H9 (cell line): ENCODE results near the gene PCDH9. TPM values are rescaled to one million over a fixed set of nuclear protein-coding genes. Genes with fewer than 3 reads are reported as not detected.

ENCODE experiments used
- DNase-seq: peaks from one replicate; pipeline ENCODE4 v3.0.0-alpha.2; 2017
- H2AFZ ChIP-seq: one replicate; pipeline ENCODE4 v1.6.1; 2013; ENCODE audit warnings: mild to moderate bottlenecking, low read length, control low read depth, moderate library complexity
- H2AK5ac ChIP-seq: 2 replicates; pipeline ENCODE4 v1.6.1; 2013; ENCODE audit warnings: low read length, control low read depth, mixed read lengths; ENCODE audit not compliant: insufficient read length
- H2BK120ac ChIP-seq: one replicate; pipeline ENCODE4 v1.6.1; 2013; ENCODE audit warnings: low read depth, mild to moderate bottlenecking, low read length, control low read depth, inconsistent platforms; ENCODE audit not compliant: poor library complexity, severe bottlenecking
- H2BK12ac ChIP-seq: 2 replicates; pipeline ENCODE4 v1.6.1; 2013; ENCODE audit warnings: low read length, control low read depth, mixed read lengths, low read depth; ENCODE audit not compliant: insufficient read length
- H2BK15ac ChIP-seq: 2 replicates; pipeline ENCODE4 v1.6.1; 2013; ENCODE audit warnings: low read depth, low read length, control low read depth
- H2BK20ac ChIP-seq: one replicate; pipeline ENCODE4 v1.6.1; 2013; ENCODE audit warnings: low read depth, mild to moderate bottlenecking, low read length, control low read depth, inconsistent platforms; ENCODE audit not compliant: poor library complexity, severe bottlenecking
- H2BK5ac ChIP-seq: 2 replicates; pipeline ENCODE4 v1.6.1; 2013; ENCODE audit warnings: low read length, control low read depth, mixed read lengths; ENCODE audit not compliant: insufficient read length
- H3K14ac ChIP-seq: 2 replicates; pipeline ENCODE4 v1.6.1; 2013; ENCODE audit warnings: low read length, control low read depth; ENCODE audit not compliant: insufficient read depth
- H3K18ac ChIP-seq: 2 replicates; pipeline ENCODE4 v1.6.1; 2013; ENCODE audit warnings: low read depth, mild to moderate bottlenecking, mixed read lengths, low read length, control low read depth; ENCODE audit not compliant: insufficient read length
- H3K23ac ChIP-seq: 2 replicates; pipeline ENCODE4 v1.6.1; 2013; ENCODE audit warnings: low read length, control low read depth, mixed read lengths, low read depth; ENCODE audit not compliant: insufficient read length
- H3K23me2 ChIP-seq: 2 replicates; pipeline ENCODE4 v1.6.1; 2013; ENCODE audit warnings: low read depth, mild to moderate bottlenecking, mixed read lengths, low read length, control low read depth; ENCODE audit not compliant: insufficient read length, poor library complexity, severe bottlenecking
- H3K27ac ChIP-seq: 2 replicates; pipeline ENCODE4 v1.5.1; 2013; ENCODE audit warnings: low read length, control low read depth, mixed read lengths, low read depth; ENCODE audit not compliant: insufficient read length
- H3K27me3 ChIP-seq: 2 replicates; pipeline ENCODE4 v1.6.1; 2013; ENCODE audit warnings: low read length, control low read depth, inconsistent platforms; ENCODE audit not compliant: insufficient read depth
- H3K4ac ChIP-seq: 2 replicates; pipeline ENCODE4 v1.6.1; 2013; ENCODE audit warnings: low read depth, mild to moderate bottlenecking, control low read depth, inconsistent platforms, low read length, moderate library complexity
- H3K4me1 ChIP-seq: 2 replicates; pipeline ENCODE4 v1.6.1; 2013; ENCODE audit warnings: low read length, control low read depth, inconsistent platforms; ENCODE audit not compliant: insufficient read depth
- H3K4me2 ChIP-seq: 2 replicates; pipeline ENCODE4 v1.6.1; 2013; ENCODE audit warnings: low read length, control low read depth, mixed read lengths; ENCODE audit not compliant: insufficient read length, insufficient read depth
- H3K56ac ChIP-seq: 2 replicates; pipeline ENCODE4 v1.6.1; 2013; ENCODE audit warnings: low read depth, mild to moderate bottlenecking, mixed read lengths, low read length, control low read depth; ENCODE audit not compliant: insufficient read length
- H3K79me1 ChIP-seq: 2 replicates; pipeline ENCODE4 v1.6.1; 2013; ENCODE audit warnings: low read depth, mild to moderate bottlenecking, moderate library complexity, low read length, control low read depth, inconsistent platforms; ENCODE audit not compliant: insufficient read depth, poor library complexity, severe bottlenecking
- H3K79me2 ChIP-seq: 2 replicates; pipeline ENCODE4 v1.6.1; 2013; ENCODE audit warnings: low read length, control low read depth, inconsistent platforms; ENCODE audit not compliant: insufficient read depth
- H3K9ac ChIP-seq: 2 replicates; pipeline ENCODE4 v1.6.1; 2013; ENCODE audit warnings: low read length, control low read depth, mixed read lengths; ENCODE audit not compliant: insufficient read length; ENCODE audit errors: extremely low read depth
- H3K9me3 ChIP-seq: one replicate; pipeline ENCODE4 v1.6.1; 2013; ENCODE audit warnings: low read depth, low read length, inconsistent platforms; ENCODE audit not compliant: control insufficient read depth
- H3T11ph ChIP-seq: one replicate; pipeline ENCODE4 v1.6.1; 2013; ENCODE audit warnings: mild to moderate bottlenecking, low read length, control low read depth, inconsistent platforms
- H4K20me1 ChIP-seq: one replicate; pipeline ENCODE4 v1.6.1; 2013; ENCODE audit not compliant: control insufficient read depth, insufficient read length, insufficient read depth
- H4K5ac ChIP-seq: 2 replicates; pipeline ENCODE4 v1.6.1; 2013; ENCODE audit warnings: low read depth, mild to moderate bottlenecking, mixed read lengths, low read length, control low read depth; ENCODE audit not compliant: insufficient read length
- H4K8ac ChIP-seq: replicated peaks from 2 replicates; pipeline ENCODE4 v1.6.1; 2013; ENCODE audit warnings: low read length, control low read depth, mixed read lengths, low read depth; ENCODE audit not compliant: insufficient read length
- H4K91ac ChIP-seq: 2 replicates; pipeline ENCODE4 v1.6.1; 2013; ENCODE audit warnings: low read depth, mild to moderate bottlenecking, moderate library complexity, mixed read lengths, low read length, control low read depth; ENCODE audit not compliant: insufficient read length
- H3K27ac Mint-ChIP-seq, 3 experiments: 2 replicates in 2 of 3; 3 replicates in 1 of 3; pipeline ENCODE4 v1.8.0; 2020 to 2021; ENCODE audit warnings: mixed read lengths in 3 of 3, mild to moderate bottlenecking in 1 of 3, moderate library complexity in 1 of 3
- H3K27me3 Mint-ChIP-seq: 2 replicates; pipeline ENCODE4 v1.8.0; 2021; ENCODE audit warnings: low read depth, mild to moderate bottlenecking, moderate library complexity, mixed read lengths
- H3K36me3 Mint-ChIP-seq, 3 experiments: 2 replicates in 2 of 3; 3 replicates in 1 of 3; pipeline ENCODE4 v1.8.0; 2020 to 2021; ENCODE audit warnings: low read depth in 3 of 3, mixed read lengths in 3 of 3; ENCODE audit not compliant: insufficient read depth in 1 of 3
- H3K4me1 Mint-ChIP-seq, 2 experiments: 2 replicates each; pipeline ENCODE4 v1.8.0; 2020; ENCODE audit warnings: mixed read lengths in 2 of 2
- H3K4me3 Mint-ChIP-seq, 2 experiments: 2 replicates in 1 of 2; 3 replicates in 1 of 2; pipeline ENCODE4 v1.8.0; 2020 to 2021; ENCODE audit warnings: mild to moderate bottlenecking in 2 of 2, mixed read lengths in 2 of 2, moderate library complexity in 1 of 2
- H3K9me3 Mint-ChIP-seq, 2 experiments: 2 replicates in 1 of 2; 3 replicates in 1 of 2; pipeline ENCODE4 v1.8.0; 2020; ENCODE audit warnings: mild to moderate bottlenecking in 2 of 2, mixed read lengths in 2 of 2, moderate library complexity in 1 of 2
- CTCF ChIP-seq: fragments of 200-600 bp; sonication (generic); conservative IDR thresholded peaks from 3 replicates; pipeline ENCODE4 v1.8.0; 2021; ENCODE audit warnings: antibody characterized with exemption, mild to moderate bottlenecking
- whole genome bisulfite sequencing: extraction: QIAGEN DNeasy Blood & Tissue Kit; methylation state at CpG from one replicate; pipeline ENCODE4 v1.1.7; 2013; ENCODE audit warnings: missing lambda C conversion rate, low lambda C conversion rate, mixed read lengths; ENCODE audit not compliant: insufficient read length; ENCODE audit errors: extremely low coverage; 5-methylcytosine and 5-hydroxymethylcytosine counted together
- total RNA-seq: library from RNA; stranded (reverse); gene quantifications from 2 replicates; pipeline ENCODE4 v1.2.1, GENCODE V29; 2021

The PCDH9 gene
- total RNA-seq, 1 experiment from 2014 or later, result 0.11 TPM

- Histone ChIP-seq H3K23ac (no peak overlapping the region), H2BK5ac (no peak overlapping the region), H3K4me2 (no peak overlapping the region), H2AK5ac (no peak overlapping the region), H3K56ac (no peak overlapping the region), H3K27ac (no peak overlapping the region), H3K79me2 (no peaks in the 10 kb centered on the region), H2AFZ (no peak overlapping the region), H3K23me2 (no peaks in the 10 kb centered on the region), H3K9ac (no peak overlapping the region), H3K14ac (no peak overlapping the region), H3K79me1 (no peaks in the 10 kb centered on the region), H4K8ac (no peak overlapping the region), H3K4ac (no peak overlapping the region), H4K5ac (no peak overlapping the region), H2BK15ac (no peak overlapping the region), H4K20me1 (no peaks in the 10 kb centered on the region), H3K27me3 (no peaks in the 10 kb centered on the region), H3K4me1 (no peaks in the 10 kb centered on the region), H2BK12ac (no peak overlapping the region), H3K18ac (no peak overlapping the region), H2BK20ac (no peak overlapping the region), H3T11ph (no peak overlapping the region), H2BK120ac (no peak overlapping the region), H3K9me3 (no peaks in the 10 kb centered on the region), H4K91ac (no peak overlapping the region)
- Mint-ChIP-seq H3K4me1 (peaks cover 0 to 4% of the 10 kb centered on the region in 2 experiments; a peak in 2 of 4 replicates), H3K27me3 (no peaks in the 10 kb centered on the region), H3K9me3 (peaks cover 4 to 9% of the 10 kb centered on the region in 2 experiments; a peak in 4 of 5 replicates), H3K27ac (no peak overlapping the region), H3K4me3 (no peak overlapping the region), H3K36me3 (peaks cover 0 to 8% (median 3%) of the 10 kb centered on the region in 3 experiments; a peak in 3 of 7 replicates)
- no CpG with 5 or more reads among the region's 3 CpGs for WGBS
- no peak for TF ChIP-seq CTCF
- no peak for DNase-seq
Observed at GRCh38 chr13:66414066-66414800, 815.9 kb downstream of the PCDH9 start.
